ENCODE results near the gene NEK8. TPM values are rescaled to one million over a fixed set of nuclear protein-coding genes. Genes with fewer than 3 reads are reported as not detected.

Gene NEK8
- polyA plus RNA-seq, 1 donor from 2014 or later, result 1.5 TPM

GRCh38 chr17:28760601-28761562, 32.3 kb downstream of the NEK8 start:
- Histone ChIP-seq H3K9me3 (ENCODE audit: low read length) (no peaks in the 10 kb centered on the region), H3K4me2 (ENCODE audit: low read length) (no peak overlapping the region), H2AFZ (ENCODE audit: low read depth, low read length) (no peak overlapping the region), H3K9me2 (ENCODE audit: insufficient read depth, low read length) (no peaks in the 10 kb centered on the region), H3K79me2 (replicated peaks; ENCODE audit: insufficient read depth, low read length) (no peaks in the 10 kb centered on the region), H3K4me3 (ENCODE audit: low read length) (no peak overlapping the region), H3F3A (ENCODE audit: insufficient read depth, low read length, poor library complexity, severe bottlenecking) (no peaks in the 10 kb centered on the region), H4K20me1 (ENCODE audit: insufficient read depth) (no peaks in the 10 kb centered on the region), H3K27ac (ENCODE audit: low read length) (no peak overlapping the region), H3K27me3 (ENCODE audit: insufficient read depth, low read depth, low read length) (no peaks in the 10 kb centered on the region), H3K9ac (ENCODE audit: low read length) (no peak overlapping the region), H3K36me3 (ENCODE audit: insufficient read depth, low read length) (peaks cover 4% of the 10 kb centered on the region)
- TF ChIP-seq MXI1 (conservative IDR thresholded peaks at IDR 0.05; ENCODE audit: poor library complexity, severe bottlenecking) (no peak), TAF1 (IDR thresholded peaks at IDR 0.05; ENCODE audit: low read depth) (no peak), RAD21 (conservative IDR thresholded peaks at IDR 0.05) (no peak), POLR2AphosphoS5 (IDR thresholded peaks at IDR 0.05) (no peak), EP300 (conservative IDR thresholded peaks at IDR 0.05; ENCODE audit: poor library complexity, severe bottlenecking) (no peak), CTCF (IDR thresholded peaks at IDR 0.05; ENCODE audit: poor library complexity, severe bottlenecking) (no peak), REST (IDR thresholded peaks at IDR 0.05; ENCODE audit: borderline replicate concordance) (no peak), EZH2 (IDR thresholded peaks at IDR 0.05; ENCODE audit: borderline replicate concordance, insufficient read depth, low read length, poor library complexity, severe bottlenecking) (no peak), SMC3 (conservative IDR thresholded peaks at IDR 0.05; ENCODE audit: poor library complexity) (no peak)

- no peaks in the 10 kb centered on the region for H3K79me2 ChIP-seq (replicated peaks; ENCODE audit: insufficient read depth, low read length)
- H3K9me2 ChIP-seq (ENCODE audit: insufficient read depth, low read length), result no peaks in the 10 kb centered on the region
- H3K4me2 ChIP-seq (ENCODE audit: low read length), result no peak overlapping the region
- no peak for TF ChIP-seq CTCF (IDR thresholded peaks at IDR 0.05; ENCODE audit: poor library complexity, severe bottlenecking)
- no peak for TF ChIP-seq SMC3 (conservative IDR thresholded peaks at IDR 0.05; ENCODE audit: poor library complexity)
- TF ChIP-seq EP300 (conservative IDR thresholded peaks at IDR 0.05; ENCODE audit: poor library complexity, severe bottlenecking), result no peak
- TF ChIP-seq REST (IDR thresholded peaks at IDR 0.05; ENCODE audit: borderline replicate concordance), result no peak
- no peak for TF ChIP-seq EZH2 (IDR thresholded peaks at IDR 0.05; ENCODE audit: borderline replicate concordance, insufficient read depth, low read length, poor library complexity, severe bottlenecking)
- no peak for TF ChIP-seq MXI1 (conservative IDR thresholded peaks at IDR 0.05; ENCODE audit: poor library complexity, severe bottlenecking)
- TF ChIP-seq RAD21 (conservative IDR thresholded peaks at IDR 0.05), result no peak
- TF ChIP-seq TAF1 (IDR thresholded peaks at IDR 0.05; ENCODE audit: low read depth), result no peak
- H2AFZ ChIP-seq (ENCODE audit: low read depth, low read length), result no peak overlapping the region
- peaks cover 2% of the 10 kb centered on the region for H3K36me3 ChIP-seq (ENCODE audit: insufficient read depth, low read length)
- no peaks in the 10 kb centered on the region for H4K20me1 ChIP-seq (ENCODE audit: insufficient read depth)
- H3K4me3 ChIP-seq (ENCODE audit: low read length), result no peak overlapping the region
- no peak overlapping the region for H3K27ac ChIP-seq (ENCODE audit: low read length)
- no peak overlapping the region for H3K9ac ChIP-seq (ENCODE audit: low read length)
- H3K27me3 ChIP-seq (ENCODE audit: insufficient read depth, low read depth, low read length), result no peaks in the 10 kb centered on the region
- no peaks in the 10 kb centered on the region for H3K9me3 ChIP-seq (ENCODE audit: low read length)
- H3F3A ChIP-seq (ENCODE audit: insufficient read depth, low read length, poor library complexity, severe bottlenecking), result no peaks in the 10 kb centered on the region
These were observed 34.7 kb downstream of the NEK8 start for GRCh38 chr17:28763137-28763799.
